SK-N-SH (cell line): Measurements from ENCODE around the gene CLK4. TPM values are rescaled to one million over a fixed set of nuclear protein-coding genes. Genes with fewer than 3 reads are reported as not detected.

Experiments
- CTCF ChIA-PET: fragments of 300-600, 350-600 bp; formaldehyde crosslinking; extraction: SDS; loops from one replicate; lab custom pipeline; 2021; lab: Yijun Ruan, JAX
- POLR2A ChIA-PET: fragments of 350-600 bp; sonication (Branson Sonifier 250); formaldehyde crosslinking; extraction: SDS; loops from one replicate; lab custom pipeline; 2020; ENCODE audit warnings: antibody characterized with exemption, inconsistent platforms; lab: Yijun Ruan, JAX
- DNase-seq: peaks from one replicate; pipeline ENCODE4 v3.0.0; 2012
- H2AFZ ChIP-seq: fragments of 200-600 bp; sonication (generic); 2 replicates; pipeline ENCODE4 v1.8.1; 2016; ENCODE audit warnings: antibody characterized with exemption, mild to moderate bottlenecking, low read depth
- H3F3A ChIP-seq: fragments of 200-600 bp; sonication (generic); replicated peaks from 2 replicates; pipeline ENCODE3; 2016; ENCODE audit warnings: antibody characterized with exemption, mild to moderate bottlenecking; ENCODE audit not compliant: insufficient read depth
- H3K27ac ChIP-seq, 2 experiments: fragments of 200-500 bp in 1 of 2; fragments of 200-600 bp in 1 of 2; sonication (Bioruptor generic) in 1 of 2; sonication (generic), shearing (Covaris generic) in 1 of 2; 2 replicates each; pipeline versions ENCODE4 v1.5.1 to v1.6.1; 2014 to 2016; ENCODE audit warnings: low read depth in 2 of 2, inconsistent platforms in 1 of 2, low read length in 1 of 2, mild to moderate bottlenecking in 1 of 2, mixed read lengths in 1 of 2
- H3K27me3 ChIP-seq: fragments of 200-600 bp; sonication (generic), shearing (Covaris generic); 2 replicates; pipeline ENCODE4 v1.6.1; 2016; ENCODE audit warnings: mixed run types; ENCODE audit not compliant: insufficient read depth
- H3K36me3 ChIP-seq, 2 experiments: fragments of 200-500 bp in 1 of 2; fragments of 200-600 bp in 1 of 2; sonication (Bioruptor generic) in 1 of 2; sonication (generic) in 1 of 2; replicated peaks in 1 of 2; 2 replicates each; pipeline versions ENCODE3 to v1.5.1; 2014 to 2016; ENCODE audit warnings: low read length in 1 of 2, mild to moderate bottlenecking in 1 of 2; ENCODE audit not compliant: insufficient read depth in 2 of 2, control insufficient read depth in 1 of 2
- H3K4me1 ChIP-seq, 2 experiments: fragments of 200-500 bp in 1 of 2; fragments of 200-600 bp in 1 of 2; sonication (Bioruptor generic) in 1 of 2; sonication (generic), shearing (Covaris generic) in 1 of 2; 2 replicates each; pipeline versions ENCODE4 v1.5.1 to v1.6.1; 2014 to 2016; ENCODE audit warnings: low read depth in 1 of 2, low read length in 1 of 2, mixed run types in 1 of 2; ENCODE audit not compliant: insufficient read depth in 2 of 2, control insufficient read depth in 1 of 2
- H3K4me2 ChIP-seq: fragments of 200-600 bp; sonication (generic), shearing (Covaris generic); 2 replicates; pipeline ENCODE4 v1.6.1; 2017; ENCODE audit warnings: mixed run types
- H3K4me3 ChIP-seq, 2 experiments: fragments of 200-500 bp in 1 of 2; fragments of 200-600 bp in 1 of 2; sonication (Bioruptor generic) in 1 of 2; sonication (generic), shearing (Covaris generic) in 1 of 2; 2 replicates each; pipeline versions ENCODE4 v1.5.1 to v1.8.1; 2014 to 2016; ENCODE audit warnings: low read depth in 2 of 2, inconsistent platforms in 1 of 2, low read length in 1 of 2, mild to moderate bottlenecking in 1 of 2, mixed read lengths in 1 of 2, moderate library complexity in 1 of 2
- H3K79me2 ChIP-seq: fragments of 200-600 bp; sonication (generic); 2 replicates; pipeline ENCODE4 v1.8.1; 2017; ENCODE audit warnings: mild to moderate bottlenecking; ENCODE audit not compliant: insufficient read depth
- H3K9ac ChIP-seq: fragments of 200-600 bp; sonication (generic); 2 replicates; pipeline ENCODE4 v1.6.1; 2017; ENCODE audit warnings: mixed run types
- H3K9me2 ChIP-seq: fragments of 200-600 bp; sonication (generic); 2 replicates; pipeline ENCODE4 v1.6.1; 2017; ENCODE audit warnings: mixed run types
- H3K9me3 ChIP-seq: fragments of 200-600 bp; sonication (generic); 2 replicates; pipeline ENCODE4 v1.6.1; 2017; ENCODE audit warnings: mixed run types, mild to moderate bottlenecking, moderate library complexity
- H4K20me1 ChIP-seq: fragments of 200-600 bp; sonication (generic); 2 replicates; pipeline ENCODE4 v1.6.1; 2017; ENCODE audit warnings: mild to moderate bottlenecking, mixed run types; ENCODE audit not compliant: insufficient read depth
- CHD2 ChIP-seq: fragments of 150-350 bp; IDR thresholded peaks from 2 replicates; pipeline ENCODE4 v1.6.1; 2018; ENCODE audit warnings: low read length; ENCODE audit not compliant: partially characterized antibody
- ELF1 ChIP-seq: IDR thresholded peaks from 2 replicates; pipeline ENCODE4 v1.4.0; 2012
- FOXJ3 ChIP-seq: sonication (generic); formaldehyde crosslinking; IDR thresholded peaks from 2 replicates; pipeline ENCODE4 v1.5.1; 2020; ENCODE audit warnings: mild to moderate bottlenecking, missing genetic modification reagents
- FOXM1 ChIP-seq: IDR thresholded peaks from 2 replicates; pipeline ENCODE4 v1.4.0; 2012; ENCODE audit warnings: low read depth, mild to moderate bottlenecking
- GABPA ChIP-seq: IDR thresholded peaks from 2 replicates; pipeline ENCODE4 v1.4.0; 2012; ENCODE audit warnings: low read depth, mild to moderate bottlenecking
- GATA2 ChIP-seq: sonication (generic); formaldehyde crosslinking; IDR thresholded peaks from 2 replicates; pipeline ENCODE4 v1.5.0; 2020; ENCODE audit warnings: mild to moderate bottlenecking, missing genetic modification reagents
- IRF3 ChIP-seq: fragments of 150-350 bp; IDR thresholded peaks from 2 replicates; pipeline ENCODE4 v1.6.1; 2016; ENCODE audit warnings: mild to moderate bottlenecking, low read depth, low read length
- MEF2A ChIP-seq: IDR thresholded peaks from 2 replicates; pipeline ENCODE4 v1.4.0; 2012; ENCODE audit warnings: low read depth, borderline replicate concordance
- MXI1 ChIP-seq: IDR thresholded peaks from 2 replicates; pipeline ENCODE4 v1.6.1; 2012; ENCODE audit warnings: mild to moderate bottlenecking, low read depth, low read length, improper control_type of control experiment
- NFIC ChIP-seq: IDR thresholded peaks from 2 replicates; pipeline ENCODE4 v1.4.0; 2012; ENCODE audit warnings: borderline replicate concordance
- NRF1 ChIP-seq: IDR thresholded peaks from 2 replicates; pipeline ENCODE4 v1.6.1; 2012; ENCODE audit warnings: low read depth, mild to moderate bottlenecking, low read length
- PBX3 ChIP-seq: IDR thresholded peaks from 2 replicates; pipeline ENCODE4; 2012
- POLR2AphosphoS5 ChIP-seq: IDR thresholded peaks from 2 replicates; pipeline ENCODE4 v1.6.1; 2012; ENCODE audit warnings: low read depth, low read length
- RCOR1 ChIP-seq: fragments of 150-350 bp; IDR thresholded peaks from 2 replicates; pipeline ENCODE4 v1.6.1; 2017; ENCODE audit warnings: antibody characterized with exemption, low read length
- REST ChIP-seq: IDR thresholded peaks from 2 replicates; pipeline ENCODE4 v1.6.1; 2012; ENCODE audit warnings: mild to moderate bottlenecking, low read depth, low read length, moderate library complexity
- RFX5 ChIP-seq: IDR thresholded peaks from 2 replicates; pipeline ENCODE4 v1.6.1; 2012; ENCODE audit warnings: mild to moderate bottlenecking, improper control_type of control experiment, low read length
- SMC3 ChIP-seq: IDR thresholded peaks from 2 replicates; pipeline ENCODE4 v1.6.1; 2012; ENCODE audit warnings: low read depth, low read length, improper control_type of control experiment
- TCF12 ChIP-seq: IDR thresholded peaks from 2 replicates; pipeline ENCODE4 v1.4.0; 2012
- TEAD4 ChIP-seq: IDR thresholded peaks from 2 replicates; pipeline ENCODE4 v1.4.0; 2012; ENCODE audit warnings: mild to moderate bottlenecking, borderline replicate concordance; ENCODE audit not compliant: insufficient read depth
- USF2 ChIP-seq: fragments of 150-350 bp; IDR thresholded peaks from 2 replicates; pipeline ENCODE4 v1.6.1; 2017; ENCODE audit warnings: antibody characterized with exemption, low read length, low read depth, borderline replicate concordance
- YY1 ChIP-seq: IDR thresholded peaks from 2 replicates; pipeline ENCODE4 v1.4.0; 2012; ENCODE audit warnings: low read depth, mild to moderate bottlenecking
- WGBS: methylation state at CpG from one replicate; pipeline ENCODE4 v1.1.6; 2017; ENCODE audit warnings: low lambda C conversion rate; 5-methylcytosine and 5-hydroxymethylcytosine counted together
- polyA plus RNA-seq, 3 experiments: library from polyadenylated mRNA; depleted of rRNA; stranded (reverse); fragments of >200 nt; gene quantifications; 2 replicates each; pipeline ENCODE4 v1.2.3, GENCODE V29; 2012

The CLK4 gene
- polyA plus RNA-seq, 1 of the 3 experiments (the other 2 are of a cell fraction), result 7.5 TPM

- no peaks in the 10 kb centered on the region for H3K9me3 ChIP-seq
- CTCF ChIA-PET, result interaction anchor here (1.2 to 1.9 kb wide), 4 partner anchors 16 to 371 kb away, joined by 3 to 8 read pairs (median 6); partner anchors contain the start of gene COL23A1
- TF ChIP-seq RFX5 (no peak), FOXM1 (no peak), CHD2 (no peak), IRF3 (no peak), RCOR1 (no peak), POLR2AphosphoS5 (no peak), TEAD4 (no peak), ELF1 (no peak), NFIC (no peak), YY1 (no peak)
- H3K79me2 ChIP-seq, result 0 out of 2 replicates have a peak, but pooled peaks cover 5% of the 10 kb centered on the region
- no peak overlapping the region for H3K27ac ChIP-seq
- 95% methylated on average over 3 of the region's 3 CpGs for WGBS
- no peaks in the 10 kb centered on the region for H3K9me2 ChIP-seq
- POLR2A ChIA-PET, result no interaction called here
- H3K36me3 ChIP-seq, result peaks cover 76 to 92% of the 10 kb centered on the region in 2 experiments
- H4K20me1 ChIP-seq, result no peaks in the 10 kb centered on the region
- H2AFZ ChIP-seq, result no peak overlapping the region
- H3K4me2 ChIP-seq, result no peak overlapping the region
- H3K4me1 ChIP-seq, result no peaks in the 10 kb centered on the region
- no peak for DNase-seq
- H3F3A ChIP-seq, result peaks cover 14% of the 10 kb centered on the region
- no peaks in the 10 kb centered on the region for H3K27me3 ChIP-seq
- H3K9ac ChIP-seq, result no peak overlapping the region
- no peak overlapping the region for H3K4me3 ChIP-seq
Measured at GRCh38 chr5:178606269-178606668, 20.6 kb downstream of the CLK4 start.

GRCh38 chr5:178605788-178606187 lies 21.1 kb downstream of the CLK4 start:
- TF ChIP-seq FOXJ3 (CRISPR knock-in tag) (no peak), GATA2 (CRISPR knock-in tag) (no peak), NRF1 (no peak), MXI1 (no peak), GABPA (no peak), MEF2A (no peak), RFX5 (no peak), USF2 (no peak), TCF12 (no peak), SMC3 (no peak), REST (no peak), TEAD4 (no peak), PBX3 (no peak)
- TF ChIP-seq, all 33 proteins: peak for 0

More at GRCh38 chr5:178605788-178606187, 21.1 kb downstream of the CLK4 start:
- no peak for DNase-seq
- H3K9ac ChIP-seq, result no peak overlapping the region
- H3K4me3 ChIP-seq, result no peak overlapping the region
- peaks cover 76 to 93% of the 10 kb centered on the region in 2 experiments for H3K36me3 ChIP-seq
- H4K20me1 ChIP-seq, result no peaks in the 10 kb centered on the region
- H2AFZ ChIP-seq, result no peak overlapping the region
- WGBS, result 97% methylated on average over 3 of the region's 3 CpGs
- 0 out of 2 replicates have a peak, but pooled peaks cover 5% of the 10 kb centered on the region for H3K79me2 ChIP-seq
- no peak overlapping the region for H3K27ac ChIP-seq
- H3K4me1 ChIP-seq, result no peaks in the 10 kb centered on the region
- H3K9me2 ChIP-seq, result no peaks in the 10 kb centered on the region
- H3K27me3 ChIP-seq, result no peaks in the 10 kb centered on the region
- H3K9me3 ChIP-seq, result no peaks in the 10 kb centered on the region
- ChIA-PET POLR2A (interaction anchor here (0.6 kb wide), 1 partner anchor 257 kb away, joined by 3 read pairs; no protein-coding TSS in a partner anchor), CTCF (interaction anchor here (0.9 to 1.9 kb wide), 5 partner anchors 13 to 371 kb away, joined by 3 to 8 read pairs (median 5); partner anchors contain the start of gene COL23A1)
- H3F3A ChIP-seq, result peaks cover 14% of the 10 kb centered on the region
- no peak overlapping the region for H3K4me2 ChIP-seq
